Suppressor macrophage treated with lipopolysaccharide for 4 hours (primary cell): ENCODE data around the gene ROBO1.
"Not testable (repeated sequence)": the region's sequence is repeated elsewhere in the genome, so short reads cannot be mapped to it uniquely, and the experiment has no call there.

ENCODE experiments used
- DNase-seq: peaks from one replicate; pipeline ENCODE4 v3.0.0-alpha.2; 2020

The ROBO1 gene

GRCh38 chr3:78721771-78722543, 1045.8 kb downstream of the ROBO1 start:
- no peak for DNase-seq

GRCh38 chr3:78718707-78719106, 1049.1 kb downstream of the ROBO1 start:
- no peak for DNase-seq

GRCh38 chr3:78717041-78717440, 1050.8 kb downstream of the ROBO1 start:
- DNase-seq: no peak

GRCh38 chr3:78712941-78713340, 1054.9 kb downstream of the ROBO1 start:
- DNase-seq: no peak

GRCh38 chr3:78712270-78712669, 1055.5 kb downstream of the ROBO1 start:
- DNase-seq: no peak

GRCh38 chr3:78708565-78709073, 1059.2 kb downstream of the ROBO1 start:
- no peak for DNase-seq

DNA sequence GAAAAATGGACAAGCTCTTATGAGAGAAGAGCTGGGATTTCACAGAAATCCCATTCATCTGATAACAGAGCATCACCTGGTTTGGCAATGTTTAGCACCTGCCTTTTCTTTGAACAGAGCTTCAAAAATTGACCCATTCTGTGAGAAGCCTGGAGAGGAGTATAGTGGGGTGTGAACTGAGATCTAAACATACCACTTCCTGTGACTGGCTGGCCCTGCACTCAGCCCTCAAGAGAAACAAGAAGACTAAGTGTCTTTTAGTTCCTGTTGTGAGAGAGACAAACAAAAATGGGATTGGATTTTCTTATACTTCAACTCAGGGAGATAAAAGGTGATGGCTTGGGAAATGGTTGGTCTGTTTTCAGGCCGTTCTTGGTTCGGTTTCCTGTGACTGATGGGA, 1060.2 kb downstream of the ROBO1 start:
- DNase-seq: no peak

GRCh38 chr3:78706906-78707523, 1060.8 kb downstream of the ROBO1 start:
- DNase-seq: no peak

- no peak for DNase-seq
These were observed 1063.9 kb downstream of the ROBO1 start for GRCh38 chr3:78703944-78704343.

DNA sequence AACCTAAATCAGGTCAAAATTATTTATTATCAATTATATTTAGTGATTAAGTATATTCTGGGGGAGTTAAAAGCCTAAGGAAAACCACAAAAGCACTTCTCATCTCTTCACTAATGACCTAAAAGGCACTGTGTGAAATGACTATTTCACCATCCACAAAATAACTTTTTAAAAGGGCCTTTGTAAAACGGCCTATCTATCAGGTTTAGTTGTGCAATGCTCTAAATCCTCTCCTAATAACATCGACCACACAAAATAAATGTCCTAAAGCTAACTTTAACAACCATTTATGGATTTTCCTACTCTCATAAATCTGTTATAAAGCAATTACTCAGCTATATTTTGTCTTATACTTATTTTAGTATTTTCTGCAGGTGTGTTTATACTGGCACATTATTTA, 1066.3 kb downstream of the ROBO1 start:
- DNase-seq: no peak

- DNase-seq: no peak
These were observed 1069.4 kb downstream of the ROBO1 start for GRCh38 chr3:78698431-78698830.

DNA sequence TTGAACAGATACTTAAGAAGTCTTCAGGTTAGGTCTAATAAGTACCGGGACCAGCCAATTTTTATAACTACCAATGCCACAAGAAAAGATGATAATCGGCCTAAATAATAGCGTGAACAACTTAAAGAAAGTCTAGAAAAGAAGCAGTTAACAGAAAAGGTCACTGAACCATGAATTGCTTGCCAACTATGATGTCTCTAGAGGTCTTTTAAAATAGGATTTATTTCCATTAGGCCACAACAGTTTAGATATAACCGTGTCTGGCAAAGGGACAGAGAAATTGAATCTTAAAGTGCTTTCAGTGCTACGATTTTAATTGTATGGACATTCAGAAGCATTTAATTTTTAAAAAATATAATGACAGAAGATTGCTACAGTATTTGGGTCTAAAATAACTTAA, 1070.4 kb downstream of the ROBO1 start:
- DNase-seq: no peak

- no peak for DNase-seq
These were observed 1077.0 kb downstream of the ROBO1 start for GRCh38 chr3:78690766-78691165.

DNA sequence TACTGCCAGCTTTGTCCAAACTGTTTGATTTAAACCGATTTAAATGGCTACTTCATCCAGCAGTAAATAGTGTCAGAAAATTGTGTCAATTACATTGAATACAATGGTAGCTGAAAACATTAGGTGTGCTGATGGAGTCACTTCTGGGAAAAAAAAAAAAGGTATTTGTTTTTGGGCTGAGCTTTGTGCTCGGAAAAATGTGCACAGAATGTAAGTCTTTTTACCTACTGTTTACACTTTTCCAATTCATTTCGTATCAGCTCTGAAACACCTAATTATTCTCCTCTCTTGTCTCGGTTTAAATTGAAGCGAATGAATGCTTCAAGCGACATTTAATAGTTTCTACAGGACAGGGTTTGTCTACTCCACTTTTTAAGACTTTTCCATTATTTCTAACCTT, 1078.4 kb downstream of the ROBO1 start:
- no peak for DNase-seq

GRCh38 chr3:78687520-78687919, 1080.3 kb downstream of the ROBO1 start:
- DNase-seq: no peak

GRCh38 chr3:78683284-78683683, 1084.5 kb downstream of the ROBO1 start:
- no peak for DNase-seq

DNA sequence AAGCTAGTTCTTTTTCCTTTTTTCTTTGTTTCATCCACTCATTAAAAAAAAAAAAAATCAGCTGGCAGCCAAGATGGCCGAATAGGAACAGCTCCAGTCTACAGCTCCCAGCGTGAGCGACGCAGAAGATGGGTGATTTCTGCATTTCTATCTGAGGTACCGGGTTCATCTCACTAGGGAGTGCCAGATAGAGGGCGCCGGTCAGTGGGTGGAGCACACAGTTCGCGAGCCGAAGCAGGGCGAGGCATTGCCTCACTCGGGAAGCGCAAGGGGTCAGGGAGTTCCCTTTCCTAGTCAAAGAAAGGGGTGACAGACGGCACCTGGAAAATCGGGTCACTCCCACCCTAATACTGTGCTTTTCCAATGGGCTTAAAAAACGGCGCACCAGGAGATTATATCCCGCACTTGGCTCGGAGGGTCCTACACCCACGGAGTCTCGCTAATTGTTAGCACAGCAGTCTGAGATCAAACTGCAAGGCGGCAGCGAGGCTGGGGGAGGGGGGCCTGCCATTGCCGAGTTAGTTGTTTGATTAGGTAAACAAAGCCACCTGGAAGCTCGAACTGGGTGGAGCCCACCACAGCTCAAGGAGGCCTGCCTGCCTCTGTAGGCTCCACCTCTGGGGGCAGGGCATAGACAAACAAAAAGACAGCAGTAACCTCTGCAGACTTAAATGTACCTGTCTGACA, 1092.5 kb downstream of the ROBO1 start:
- not testable (repeated sequence) for DNase-seq

DNA sequence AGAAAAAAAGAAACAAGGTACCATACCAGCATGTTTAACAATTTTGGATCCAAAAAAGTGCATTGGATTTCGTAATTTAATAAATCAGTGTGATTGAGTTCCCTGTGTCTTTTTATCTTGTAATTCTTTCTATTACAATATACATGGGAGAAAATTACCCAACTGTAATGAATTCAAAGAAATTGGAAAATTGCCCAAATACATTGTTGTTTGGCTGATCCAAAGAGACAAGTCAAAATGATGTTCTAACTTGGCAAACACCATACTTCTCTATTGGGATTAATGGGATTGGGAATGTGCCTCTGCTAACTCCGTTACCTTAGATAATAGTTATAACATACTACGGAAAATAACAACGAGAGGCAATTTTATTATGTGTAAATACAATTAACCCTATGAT, 1097.1 kb downstream of the ROBO1 start:
- no peak for DNase-seq

DNA sequence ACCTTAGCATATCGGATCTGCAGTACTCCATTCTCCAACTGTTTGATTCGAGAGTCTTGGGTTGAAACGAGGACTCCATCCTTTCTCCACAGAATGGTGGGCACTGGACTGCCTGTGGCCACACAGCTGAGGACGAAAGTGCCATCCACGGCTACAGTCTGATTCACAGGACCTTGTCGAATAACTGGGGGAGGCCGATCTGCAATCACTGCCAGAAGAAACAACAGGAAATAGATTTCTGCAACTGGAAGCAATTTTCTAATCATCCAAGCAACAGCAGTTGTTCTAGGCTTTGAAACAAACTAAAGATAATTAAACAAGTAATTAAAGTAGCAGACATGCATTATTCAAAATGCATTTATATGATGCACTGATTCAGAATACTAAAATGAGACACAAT, 1097.7 kb downstream of the ROBO1 start:
- no peak for DNase-seq

DNA sequence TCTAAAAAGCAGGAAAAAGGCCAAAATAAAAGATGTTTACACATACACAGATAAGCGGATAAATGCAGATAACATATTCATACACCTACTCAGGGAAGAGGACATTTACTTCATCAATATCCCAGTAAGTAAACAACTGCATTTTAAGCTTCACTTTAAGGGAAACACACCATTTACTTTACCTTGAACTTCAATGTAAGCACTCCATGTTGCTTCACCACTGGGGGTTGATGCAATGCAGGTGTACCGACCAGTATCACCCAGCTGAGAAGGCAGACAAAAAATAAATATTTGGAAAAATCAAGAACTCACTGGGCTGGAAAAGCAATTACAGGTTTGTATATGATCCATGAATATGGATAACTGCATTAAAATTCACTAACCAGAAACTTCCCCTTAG, 1099.5 kb downstream of the ROBO1 start:
- no peak for DNase-seq

DNA sequence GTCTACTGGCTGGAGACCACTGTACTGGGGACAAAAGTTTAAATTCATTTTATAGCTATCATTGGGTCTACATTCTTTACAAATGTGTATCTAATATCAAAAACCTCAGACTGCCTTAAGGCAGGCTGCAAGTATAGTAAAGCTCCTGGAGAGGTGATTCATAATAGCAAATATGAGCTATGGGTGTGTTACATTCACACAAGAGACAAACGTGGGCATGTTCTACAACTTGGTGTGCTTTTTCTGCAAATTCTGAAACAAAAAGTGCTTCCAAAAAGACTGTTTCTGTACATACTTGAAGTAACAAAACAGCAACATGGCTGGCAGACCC, 1101.4 kb downstream of the ROBO1 start:
- no peak for DNase-seq

DNA sequence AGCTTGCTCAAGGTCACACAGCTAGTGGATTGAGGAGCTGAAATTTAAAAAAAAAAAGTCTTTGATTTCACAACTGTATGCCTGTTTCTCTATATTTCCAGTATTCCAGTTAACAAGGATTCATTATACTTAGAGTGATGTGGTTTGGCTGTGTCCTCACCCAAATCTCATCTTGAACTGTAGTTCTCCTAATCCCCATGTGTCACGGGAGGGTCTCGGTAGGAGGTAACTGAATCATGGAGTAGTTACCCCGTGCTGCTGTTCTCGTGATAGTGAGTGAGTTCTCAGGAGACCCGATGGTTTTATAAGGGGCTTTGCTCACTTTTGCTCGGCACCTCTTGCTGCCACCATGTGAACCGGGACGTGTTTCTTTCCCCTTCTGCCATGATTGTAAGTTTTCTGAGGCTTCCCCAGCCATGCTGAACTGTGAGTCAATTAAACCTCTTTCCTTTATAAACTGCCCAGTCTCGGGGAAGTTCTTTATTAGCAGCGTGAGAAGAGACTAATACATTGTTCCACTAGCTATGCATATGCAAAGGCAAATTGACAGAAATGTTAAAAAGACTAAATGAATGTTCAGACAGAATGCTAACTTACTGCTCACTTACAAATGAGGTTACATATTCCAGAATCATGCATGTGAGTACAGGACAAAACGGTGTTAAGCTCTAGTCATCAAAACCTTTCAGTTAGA, 1101.9 kb downstream of the ROBO1 start:
- no peak for DNase-seq

DNA sequence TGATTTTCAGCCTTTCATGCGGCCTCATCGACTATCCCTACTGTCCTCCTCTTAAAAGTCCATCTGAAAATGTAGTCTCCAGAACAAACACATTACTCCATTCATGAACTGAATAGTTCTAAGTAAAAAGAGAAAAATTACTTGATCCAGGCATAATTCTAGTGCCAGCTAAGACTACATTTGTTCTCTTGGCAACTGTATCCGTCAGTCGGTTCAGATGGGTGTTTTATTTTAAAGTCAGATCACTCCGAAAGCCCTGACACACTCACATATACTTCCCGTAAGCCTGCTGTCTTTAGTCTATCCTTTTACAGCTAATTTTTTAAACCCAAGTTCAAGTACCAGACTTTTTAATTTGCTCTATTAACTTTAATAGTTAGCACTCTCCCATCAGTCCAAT, 1102.7 kb downstream of the ROBO1 start:
- DNase-seq: no peak

GRCh38 chr3:78660957-78661356, 1106.8 kb downstream of the ROBO1 start:
- DNase-seq: no peak
